ENCODE data around the gene MPST.

MPST gene

GRCh38 chr22:37030560-37031281, 11.2 kb downstream of the MPST start:
- no peak overlapping the region for H3K4me3 ChIP-seq (ENCODE audit: low read length)
- H3K9ac ChIP-seq (ENCODE audit: low read length), result no peak overlapping the region
- no peaks in the 10 kb centered on the region for H3K27me3 ChIP-seq (ENCODE audit: control insufficient read depth, insufficient read depth, low read length)
- no peak overlapping the region for H3K27ac ChIP-seq (ENCODE audit: low read depth, low read length)
- H3K36me3 ChIP-seq (ENCODE audit: control insufficient read depth, insufficient read depth, low read length), result peaks cover 21% of the 10 kb centered on the region
- H3K4me1 ChIP-seq (ENCODE audit: control insufficient read depth, insufficient read depth, low read length), result no peaks in the 10 kb centered on the region

- Histone ChIP-seq H3K4me1 (ENCODE audit: control insufficient read depth, insufficient read depth, low read length) (no peaks in the 10 kb centered on the region), H3K27ac (ENCODE audit: low read depth, low read length) (no peak overlapping the region), H3K4me3 (ENCODE audit: low read length) (no peak overlapping the region), H3K9ac (ENCODE audit: low read length) (no peak overlapping the region), H3K36me3 (ENCODE audit: control insufficient read depth, insufficient read depth, low read length) (peaks cover 11% of the 10 kb centered on the region), H3K27me3 (ENCODE audit: control insufficient read depth, insufficient read depth, low read length) (no peaks in the 10 kb centered on the region)
Observed at GRCh38 chr22:37032134-37032534, 12.6 kb downstream of the MPST start.

- no peak overlapping the region for H3K9ac ChIP-seq (ENCODE audit: low read length)
- H3K27me3 ChIP-seq (ENCODE audit: control insufficient read depth, insufficient read depth, low read length), result no peaks in the 10 kb centered on the region
- no peak overlapping the region for H3K4me3 ChIP-seq (ENCODE audit: low read length)
- no peak overlapping the region for H3K27ac ChIP-seq (ENCODE audit: low read depth, low read length)
- peaks cover 5% of the 10 kb centered on the region for H3K36me3 ChIP-seq (ENCODE audit: control insufficient read depth, insufficient read depth, low read length)
- H3K4me1 ChIP-seq (ENCODE audit: control insufficient read depth, insufficient read depth, low read length), result no peaks in the 10 kb centered on the region
Observed at GRCh38 chr22:37032535-37033460, 13.3 kb downstream of the MPST start.

- H3K4me3 ChIP-seq (ENCODE audit: low read length), result no peak overlapping the region
- peaks cover 5% of the 10 kb centered on the region for H3K36me3 ChIP-seq (ENCODE audit: control insufficient read depth, insufficient read depth, low read length)
- no peaks in the 10 kb centered on the region for H3K27me3 ChIP-seq (ENCODE audit: control insufficient read depth, insufficient read depth, low read length)
- no peak overlapping the region for H3K9ac ChIP-seq (ENCODE audit: low read length)
- H3K4me1 ChIP-seq (ENCODE audit: control insufficient read depth, insufficient read depth, low read length), result no peaks in the 10 kb centered on the region
- H3K27ac ChIP-seq (ENCODE audit: low read depth, low read length), result no peak overlapping the region
Observed at GRCh38 chr22:37033605-37034430, 14.3 kb downstream of the MPST start.

- Histone ChIP-seq H3K4me3 (ENCODE audit: low read length) (no peak overlapping the region), H3K27ac (ENCODE audit: low read depth, low read length) (no peak overlapping the region), H3K4me1 (ENCODE audit: control insufficient read depth, insufficient read depth, low read length) (no peaks in the 10 kb centered on the region), H3K9ac (ENCODE audit: low read length) (no peak overlapping the region), H3K36me3 (ENCODE audit: control insufficient read depth, insufficient read depth, low read length) (no peaks in the 10 kb centered on the region), H3K27me3 (ENCODE audit: control insufficient read depth, insufficient read depth, low read length) (no peaks in the 10 kb centered on the region)
Observed at GRCh38 chr22:37036655-37037377, 17.3 kb downstream of the MPST start.

- Histone ChIP-seq H3K27me3 (ENCODE audit: control insufficient read depth, insufficient read depth, low read length) (no peaks in the 10 kb centered on the region), H3K36me3 (ENCODE audit: control insufficient read depth, insufficient read depth, low read length) (no peaks in the 10 kb centered on the region), H3K4me3 (ENCODE audit: low read length) (no peak overlapping the region), H3K27ac (ENCODE audit: low read depth, low read length) (no peak overlapping the region), H3K4me1 (ENCODE audit: control insufficient read depth, insufficient read depth, low read length) (no peaks in the 10 kb centered on the region), H3K9ac (ENCODE audit: low read length) (no peak overlapping the region)
Observed at GRCh38 chr22:37037669-37038068, 18.1 kb downstream of the MPST start.

- no peak overlapping the region for H3K4me3 ChIP-seq (ENCODE audit: low read length)
- no peaks in the 10 kb centered on the region for H3K36me3 ChIP-seq (ENCODE audit: control insufficient read depth, insufficient read depth, low read length)
- H3K27me3 ChIP-seq (ENCODE audit: control insufficient read depth, insufficient read depth, low read length), result peaks cover 3% of the 10 kb centered on the region
- H3K9ac ChIP-seq (ENCODE audit: low read length), result no peak overlapping the region
- H3K4me1 ChIP-seq (ENCODE audit: control insufficient read depth, insufficient read depth, low read length), result no peaks in the 10 kb centered on the region
- H3K27ac ChIP-seq (ENCODE audit: low read depth, low read length), result no peak overlapping the region
Observed at GRCh38 chr22:37039466-37039865, 19.9 kb downstream of the MPST start.

GRCh38 chr22:37043209-37043827, 23.8 kb downstream of the MPST start:
- no peaks in the 10 kb centered on the region for H3K36me3 ChIP-seq (ENCODE audit: control insufficient read depth, insufficient read depth, low read length)
- H3K4me1 ChIP-seq (ENCODE audit: control insufficient read depth, insufficient read depth, low read length), result no peaks in the 10 kb centered on the region
- no peak overlapping the region for H3K27ac ChIP-seq (ENCODE audit: low read depth, low read length)
- peaks cover 3% of the 10 kb centered on the region for H3K27me3 ChIP-seq (ENCODE audit: control insufficient read depth, insufficient read depth, low read length)
- no peak overlapping the region for H3K9ac ChIP-seq (ENCODE audit: low read length)
- H3K4me3 ChIP-seq (ENCODE audit: low read length), result peak overlapping the region; percentile 17

GRCh38 chr22:37043828-37044538, 24.4 kb downstream of the MPST start:
- Histone ChIP-seq H3K27ac (ENCODE audit: low read depth, low read length) (no peak overlapping the region), H3K9ac (ENCODE audit: low read length) (no peak overlapping the region), H3K4me1 (ENCODE audit: control insufficient read depth, insufficient read depth, low read length) (no peaks in the 10 kb centered on the region), H3K36me3 (ENCODE audit: control insufficient read depth, insufficient read depth, low read length) (no peaks in the 10 kb centered on the region), H3K4me3 (ENCODE audit: low read length) (no peak overlapping the region), H3K27me3 (ENCODE audit: control insufficient read depth, insufficient read depth, low read length) (peaks cover 3% of the 10 kb centered on the region)

- H3K4me1 ChIP-seq (ENCODE audit: control insufficient read depth, insufficient read depth, low read length), result no peaks in the 10 kb centered on the region
- no peaks in the 10 kb centered on the region for H3K36me3 ChIP-seq (ENCODE audit: control insufficient read depth, insufficient read depth, low read length)
- no peak overlapping the region for H3K4me3 ChIP-seq (ENCODE audit: low read length)
- no peak overlapping the region for H3K27ac ChIP-seq (ENCODE audit: low read depth, low read length)
- peaks cover 3% of the 10 kb centered on the region for H3K27me3 ChIP-seq (ENCODE audit: control insufficient read depth, insufficient read depth, low read length)
- H3K9ac ChIP-seq (ENCODE audit: low read length), result no peak overlapping the region
Observed at GRCh38 chr22:37044634-37045625, 25.4 kb downstream of the MPST start.

Measured in rectal smooth muscle tissue (tissue), 1 donor.